Measurements from ENCODE around the gene HIP1.
A peak's percentile ranks its signal among the peaks of the same experiment; 100 is the strongest.
"Not testable (repeated sequence)": the region's sequence is repeated elsewhere in the genome, so short reads cannot be mapped to it uniquely, and the experiment has no call there.

HIP1 gene

DNA sequence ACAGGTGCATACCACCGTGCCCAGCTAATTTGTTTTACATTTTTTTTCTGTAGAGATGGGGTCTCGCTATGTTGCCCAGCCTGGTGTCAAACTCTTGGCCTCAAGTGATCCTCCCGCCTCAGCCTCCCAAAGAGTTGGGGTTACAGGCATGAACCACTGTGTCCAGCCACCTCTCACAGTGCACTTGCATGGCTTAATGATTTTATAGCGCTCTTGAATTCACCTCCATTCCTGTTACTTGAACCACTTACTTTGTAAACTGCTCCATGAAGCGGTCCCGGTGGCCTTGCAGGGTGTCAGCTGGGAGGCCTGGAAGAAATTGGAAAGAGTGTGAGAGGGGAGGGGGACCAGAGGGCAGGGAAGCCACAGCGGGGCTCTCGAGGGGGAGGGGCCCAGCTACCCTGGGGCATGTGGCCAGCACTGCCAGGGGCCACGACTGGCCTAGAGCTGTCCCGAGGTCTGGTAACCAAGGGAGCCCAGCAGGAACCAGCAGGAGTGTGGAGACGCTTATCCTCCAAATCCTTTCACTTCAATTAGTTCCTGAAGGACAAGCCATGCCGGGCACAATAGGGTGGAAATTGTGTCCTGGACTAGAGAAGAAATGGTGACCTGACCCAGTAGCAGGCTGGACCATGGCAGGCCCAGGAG lies 170.7 kb downstream of the HIP1 start:
- no peak for DNase-seq

DNA sequence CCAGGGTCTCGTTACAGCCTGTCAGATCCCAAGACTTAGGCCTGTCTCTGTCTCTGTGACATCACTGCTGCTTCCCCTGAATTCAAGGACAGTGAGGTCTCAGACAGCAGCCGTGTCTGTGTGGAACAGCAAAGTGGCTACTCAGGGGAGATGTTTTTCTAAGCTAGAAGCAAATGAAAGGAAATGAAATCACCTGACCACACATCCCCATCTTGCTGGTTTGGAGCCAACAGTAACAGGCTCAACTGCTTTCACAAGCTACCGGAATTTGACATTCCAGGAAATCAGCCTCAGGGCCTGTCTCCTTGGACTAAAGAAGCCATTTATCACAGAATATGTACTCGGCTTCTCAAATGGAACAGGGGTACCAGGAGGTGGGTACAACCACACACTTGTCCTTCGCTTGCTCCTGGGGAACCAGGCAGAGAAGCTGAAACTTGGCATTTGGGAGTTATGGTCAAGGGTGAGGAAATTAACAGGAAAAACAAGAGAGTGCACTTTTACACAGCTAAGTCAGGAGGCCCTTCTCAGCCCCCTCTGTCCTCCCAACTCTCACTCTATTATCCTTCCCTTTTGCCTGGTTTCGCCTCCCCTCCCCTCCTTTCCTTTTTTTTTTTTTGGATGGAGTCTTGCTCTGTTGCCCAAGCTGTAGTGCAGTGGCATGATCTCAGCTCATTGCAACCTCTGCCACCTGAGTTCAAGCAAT lies 173.5 kb downstream of the HIP1 start:
- peak; percentile 84 for DNase-seq

DNA sequence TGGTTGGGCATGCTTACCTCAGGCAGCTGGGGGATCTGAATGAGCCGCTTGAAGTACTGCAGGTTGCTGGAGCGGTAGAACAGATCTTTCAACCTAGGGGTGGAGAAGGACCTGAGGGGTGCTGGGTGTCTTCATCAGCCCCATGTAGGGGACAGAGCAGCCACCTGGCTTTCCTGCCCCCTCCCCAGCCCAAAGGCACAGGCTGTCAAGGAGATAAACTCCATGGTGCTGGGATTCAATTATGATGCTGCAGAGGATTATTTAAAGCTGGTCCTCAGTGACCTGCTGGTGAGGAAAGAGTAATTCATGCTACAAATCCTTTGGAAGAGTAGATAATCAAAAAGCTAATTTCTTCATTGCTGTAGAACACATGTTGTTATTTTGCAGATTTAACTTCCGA lies 175.6 kb downstream of the HIP1 start:
- no peak for DNase-seq

GRCh38 chr7:75559976-75560365 lies 178.8 kb downstream of the HIP1 start:
- DNase-seq: no peak

- no peak for DNase-seq
These were observed 179.3 kb downstream of the HIP1 start for GRCh38 chr7:75559355-75559975.

- DNase-seq: not testable (repeated sequence)
These were observed 181.9 kb downstream of the HIP1 start for GRCh38 chr7:75556835-75557234.

DNA sequence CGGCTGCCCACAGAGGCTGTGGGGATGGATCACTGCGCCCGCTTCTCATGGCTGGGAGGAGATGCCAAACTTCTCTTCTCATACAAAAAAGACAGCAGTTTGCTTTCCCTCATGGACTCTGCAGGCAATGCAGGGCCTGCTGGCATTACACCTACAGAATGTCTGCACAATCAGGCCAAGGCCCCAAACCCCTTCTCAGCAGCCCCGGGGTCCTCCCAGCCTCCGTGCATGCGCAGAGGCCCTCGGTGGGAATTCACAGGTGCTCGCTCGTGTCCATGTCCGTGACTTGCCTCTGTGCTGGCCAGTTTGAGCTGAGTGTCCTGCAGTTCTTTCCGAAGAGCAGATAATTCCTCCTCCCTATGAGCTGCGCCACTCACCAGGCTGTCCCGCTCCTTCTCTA lies 183.0 kb downstream of the HIP1 start:
- no peak for DNase-seq

DNA sequence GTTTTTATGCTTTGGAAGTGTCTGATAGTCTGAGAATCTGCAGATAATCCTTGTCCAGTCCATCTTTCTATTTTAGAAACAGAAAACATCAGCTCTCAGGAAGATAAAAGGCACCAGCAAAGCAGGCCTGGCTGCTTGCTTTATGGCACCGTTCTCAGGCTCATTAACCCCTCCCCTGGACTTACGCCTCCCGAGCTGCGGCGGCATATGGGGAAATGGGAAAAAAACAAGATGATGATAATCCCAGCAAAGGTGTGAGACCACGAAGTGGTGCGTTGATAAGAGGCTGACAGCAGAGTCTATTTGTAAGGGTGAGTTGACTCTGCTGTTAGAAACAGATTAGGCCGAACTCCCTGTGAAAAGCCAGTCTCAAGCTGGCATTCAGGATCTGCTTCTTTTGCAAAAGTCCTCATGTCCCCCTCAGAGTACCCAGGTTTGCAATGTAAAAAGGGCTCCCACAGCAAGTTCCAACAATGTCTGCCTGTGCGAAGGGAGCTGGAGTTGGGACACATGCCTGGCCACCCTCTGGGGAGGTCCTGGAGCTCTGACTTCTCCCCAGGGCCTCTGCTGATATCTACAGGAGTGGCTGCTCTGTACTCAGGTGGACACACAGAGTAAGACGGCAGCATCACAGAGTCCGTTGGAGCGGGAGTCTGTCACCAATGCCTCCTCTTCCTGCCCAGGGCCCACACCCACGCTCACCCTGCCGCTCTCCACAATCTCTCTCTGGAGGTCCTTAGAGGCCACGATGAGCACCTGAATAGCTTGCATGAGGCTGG lies 192.3 kb downstream of the HIP1 start:
- DNase-seq: no peak

- DNase-seq: no peak
These were observed 201.0 kb downstream of the HIP1 start for GRCh38 chr7:75537731-75538130.

GRCh38 chr7:75536940-75537538 lies 201.7 kb downstream of the HIP1 start:
- no peak for DNase-seq

GRCh38 chr7:75536491-75536890 lies 202.2 kb downstream of the HIP1 start:
- DNase-seq: no peak

GRCh38 chr7:75534727-75535307 lies 203.9 kb downstream of the HIP1 start:
- peak; percentile 49 for DNase-seq

DNA sequence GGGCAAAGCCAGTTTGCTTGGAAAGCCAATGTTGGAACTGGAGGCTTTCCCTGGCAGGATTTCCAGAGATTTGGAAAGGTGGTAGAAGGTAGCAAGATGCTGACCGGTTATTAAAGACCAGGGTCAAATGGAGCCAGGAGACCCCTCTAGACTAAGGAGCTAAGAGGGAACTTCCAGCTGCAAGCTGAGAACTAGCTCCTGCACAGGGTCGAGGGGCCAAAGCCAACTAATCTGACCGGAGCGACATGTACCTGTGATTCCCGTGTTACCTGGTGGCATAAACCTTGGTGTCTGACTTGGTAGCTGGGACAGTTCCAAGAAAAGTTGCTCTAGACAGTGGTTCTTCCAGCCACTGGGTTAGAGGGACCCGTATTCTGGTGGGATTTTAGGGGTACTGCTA lies 204.8 kb downstream of the HIP1 start:
- no peak for DNase-seq

DNA sequence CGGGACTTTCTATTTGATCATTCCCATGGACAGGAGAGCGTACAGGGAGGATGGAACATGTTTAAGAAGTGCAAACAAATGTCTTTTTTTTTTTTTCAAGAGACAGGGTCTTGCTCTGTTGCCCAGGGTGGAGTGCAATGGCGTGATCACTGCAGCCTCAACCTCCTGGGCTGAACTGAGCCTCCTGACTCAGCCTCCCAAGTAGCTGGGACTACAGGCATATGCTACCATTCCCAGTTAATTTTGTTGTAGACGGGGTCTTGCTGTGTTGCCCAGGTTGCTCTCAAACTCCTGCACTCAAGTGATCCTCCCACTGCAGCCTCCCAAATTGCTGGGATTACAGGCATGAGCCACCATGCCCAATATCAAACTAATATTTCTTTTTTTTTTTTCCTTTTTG lies 206.1 kb downstream of the HIP1 start:
- no peak for DNase-seq

GRCh38 chr7:75531359-75531821 lies 207.4 kb downstream of the HIP1 start:
- DNase-seq: no peak

DNA sequence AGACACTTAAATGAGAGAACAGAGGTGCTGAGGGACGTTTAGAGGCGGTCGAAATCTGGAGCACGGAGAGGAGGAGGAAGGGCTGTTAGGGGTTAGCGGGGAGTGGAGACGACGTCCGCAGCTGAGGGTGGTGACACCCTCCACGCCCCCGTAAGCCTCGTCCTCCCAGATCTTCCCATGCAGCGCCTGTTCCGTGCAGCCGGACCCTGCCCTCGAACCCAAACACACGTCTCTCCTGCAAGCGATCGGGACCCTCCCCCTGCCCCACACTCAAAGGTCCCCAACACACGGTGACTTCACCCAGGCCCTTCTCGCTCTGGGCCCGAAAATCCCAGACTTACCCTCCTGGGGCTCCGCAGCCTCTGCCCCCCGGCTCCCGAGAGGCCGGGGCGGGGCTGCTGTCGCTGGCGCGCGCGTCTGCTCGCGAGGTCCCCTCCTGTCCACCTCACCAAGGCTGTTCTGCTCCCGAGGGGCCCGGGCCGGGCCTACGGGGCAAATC lies 211.5 kb downstream of the HIP1 start:
- DNase-seq: not testable (repeated sequence)

DNA sequence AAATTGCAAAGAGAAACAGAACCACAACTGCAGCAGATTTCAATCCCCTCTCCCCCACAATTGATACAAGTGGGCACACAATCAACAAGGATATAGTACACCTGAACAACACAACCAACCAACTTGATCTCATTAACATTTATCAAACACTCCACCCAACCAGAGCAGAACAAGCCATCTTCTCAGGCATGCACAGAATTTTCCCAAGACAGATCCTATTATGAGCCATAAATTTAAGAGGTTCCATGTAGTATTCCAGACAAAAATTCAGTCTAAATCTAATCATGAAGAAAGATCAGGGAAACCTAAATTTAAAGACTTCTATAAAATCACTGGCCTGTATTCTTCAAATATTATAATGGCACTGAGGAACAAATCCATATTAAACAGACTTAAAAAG lies 217.0 kb downstream of the HIP1 start:
- DNase-seq: not testable (repeated sequence)

DNA sequence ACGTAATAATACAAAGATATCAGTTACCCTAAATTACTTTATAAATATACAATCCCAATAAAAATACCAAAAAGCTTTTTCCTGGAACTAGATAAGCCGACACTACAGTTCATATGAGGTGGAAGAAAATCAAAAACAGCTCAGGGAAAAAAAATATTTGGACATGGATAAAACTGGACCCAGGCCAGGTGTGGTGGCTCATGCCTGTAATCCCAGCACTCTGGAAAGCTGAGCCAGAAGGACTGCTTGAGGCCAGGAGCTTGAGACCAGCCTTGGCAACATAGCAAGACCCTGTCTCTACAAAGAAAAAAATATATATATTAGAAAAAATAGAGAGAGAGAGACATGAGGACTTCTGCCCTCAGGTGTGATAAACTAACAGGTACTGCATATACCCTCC lies 219.9 kb downstream of the HIP1 start:
- DNase-seq: not testable (repeated sequence)

DNA sequence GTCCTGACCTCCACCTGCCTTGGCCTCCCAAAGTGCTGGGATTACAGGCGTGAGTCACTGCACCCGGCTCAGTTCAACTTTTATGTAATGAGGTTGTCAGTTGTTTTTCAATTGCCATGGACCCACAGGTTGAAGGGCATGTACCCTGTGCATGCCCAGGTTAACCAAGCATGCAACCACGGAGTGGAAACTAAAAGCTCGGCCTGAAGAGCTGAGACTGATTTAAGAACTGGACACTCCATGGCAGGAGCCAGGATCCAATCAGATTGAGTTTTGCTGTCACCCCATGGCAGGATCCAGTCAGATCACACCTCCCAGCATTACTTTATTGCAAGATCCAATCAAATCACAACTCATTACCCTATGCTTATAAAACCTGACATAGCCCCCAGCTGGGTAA lies 229.7 kb downstream of the HIP1 start:
- DNase-seq: not testable (repeated sequence)

- not testable (repeated sequence) for DNase-seq
These were observed 246.7 kb downstream of the HIP1 start, which contains the start of gene SPDYE5 for GRCh38 chr7:75492020-75492419. TSS of gene SPDYE5 (plus strand) at chr7:75492320. CDS start at chr7:75494048, 1,728 bp downstream.

- DNase-seq: peak; percentile 94
These were observed 252.6 kb downstream of the HIP1 start, which contains the start of gene POM121C for GRCh38 chr7:75485979-75486643. TSS of gene POM121C (minus strand) at chr7:75486299. CDS start at chr7:75441496, 44,803 bp downstream.

All from GF-D8 (cell line).